HEK293 (cell line): ENCODE measurements around the gene AFF4.

ENCODE experiments used
- CTCF ChIA-PET: fragments of 350-600 bp; formaldehyde crosslinking; extraction: SDS; loops from one replicate; lab custom pipeline; 2021; ENCODE audit warnings: antibody characterized with exemption; lab: Yijun Ruan, JAX
- POLR2A ChIA-PET: fragments of 300-600 bp; formaldehyde crosslinking; extraction: SDS; loops from one replicate; lab custom pipeline; 2020; ENCODE audit warnings: antibody characterized with exemption, inconsistent platforms; lab: Yijun Ruan, JAX
- H3K27ac ChIP-seq: fragments of 200-500 bp; sonication (Bioruptor generic); 2 replicates; pipeline ENCODE4 v1.5.1; 2014; ENCODE audit warnings: low read depth, low read length, control low read depth, inconsistent platforms; ENCODE audit errors: extremely low read depth
- H3K36me3 ChIP-seq, 2 experiments: fragments of 200-500 bp in 1 of 2; sonication (Bioruptor generic) in 1 of 2; 1 replicate in 1 of 2; 2 replicates in 1 of 2; pipeline ENCODE4 v1.5.1; 2014 to 2017; ENCODE audit warnings: inconsistent platforms in 2 of 2, low read length in 2 of 2; ENCODE audit not compliant: control insufficient read depth in 2 of 2, insufficient read depth in 1 of 2
- H3K4me1 ChIP-seq: fragments of 200-500 bp; sonication (Bioruptor generic); 2 replicates; pipeline ENCODE4 v1.5.1; 2014; ENCODE audit warnings: mild to moderate bottlenecking, low read length, inconsistent platforms; ENCODE audit not compliant: control insufficient read depth, insufficient read depth
- H3K4me3 ChIP-seq: 2 replicates; pipeline ENCODE4 v1.5.1; 2011; ENCODE audit warnings: low read depth, mild to moderate bottlenecking, control low read depth, low read length, moderate library complexity
- H3K9me3 ChIP-seq: fragments of 200-500 bp; sonication (Bioruptor generic); 2 replicates; pipeline ENCODE4 v1.5.1; 2014; ENCODE audit warnings: low read depth, low read length, inconsistent platforms; ENCODE audit not compliant: control insufficient read depth, insufficient read depth
- OVOL3 ChIP-seq: fragments of 450-650 bp; formaldehyde crosslinking; IDR thresholded peaks from 2 replicates; pipeline ENCODE4 v1.5.1; 2016; ENCODE audit warnings: missing biosample characterization, missing genetic modification characterization
- RBAK ChIP-seq: fragments of 450-650 bp; formaldehyde crosslinking; IDR thresholded peaks from 2 replicates; pipeline ENCODE4 v1.5.1; 2016; ENCODE audit warnings: missing biosample characterization, missing genetic modification characterization
- SP7 ChIP-seq: fragments of 450-650 bp; formaldehyde crosslinking; IDR thresholded peaks from 2 replicates; pipeline ENCODE4 v1.5.1; 2016; ENCODE audit warnings: missing biosample characterization, missing genetic modification characterization
- TCF7L2 ChIP-seq: IDR thresholded peaks from 2 replicates; pipeline ENCODE4 v1.6.1; 2011; ENCODE audit warnings: low read depth, mild to moderate bottlenecking, inconsistent platforms, low read length, moderate library complexity, borderline replicate concordance
- YY2 ChIP-seq: fragments of 450-650 bp; formaldehyde crosslinking; IDR thresholded peaks from 2 replicates; pipeline ENCODE4 v1.5.1; 2016; ENCODE audit warnings: missing biosample characterization, missing genetic modification characterization
- ZBTB1 ChIP-seq: fragments of 450-650 bp; formaldehyde crosslinking; IDR thresholded peaks from 2 replicates; pipeline ENCODE4 v1.5.1; 2016; ENCODE audit warnings: missing biosample characterization, missing genetic modification characterization
- ZBTB48 ChIP-seq: fragments of 450-650 bp; formaldehyde crosslinking; IDR thresholded peaks from 2 replicates; pipeline ENCODE4 v1.5.1; 2016; ENCODE audit warnings: missing biosample characterization, missing genetic modification characterization
- ZFP3 ChIP-seq: fragments of 450-650 bp; formaldehyde crosslinking; IDR thresholded peaks from 2 replicates; pipeline ENCODE4 v1.5.1; 2016; ENCODE audit warnings: low read depth, missing biosample characterization, missing genetic modification characterization
- ZFP41 ChIP-seq: fragments of 450-650 bp; formaldehyde crosslinking; IDR thresholded peaks from 2 replicates; pipeline ENCODE4 v1.5.1; 2016; ENCODE audit warnings: missing biosample characterization, missing genetic modification characterization, borderline replicate concordance
- ZNF223 ChIP-seq: fragments of 450-650 bp; formaldehyde crosslinking; IDR thresholded peaks from 2 replicates; pipeline ENCODE4 v1.5.1; 2016; ENCODE audit warnings: missing biosample characterization, missing genetic modification characterization
- ZNF248 ChIP-seq: fragments of 450-650 bp; formaldehyde crosslinking; IDR thresholded peaks from 2 replicates; pipeline ENCODE4 v1.5.1; 2017; ENCODE audit warnings: missing biosample characterization, missing genetic modification characterization
- ZNF292 ChIP-seq: fragments of 450-650 bp; formaldehyde crosslinking; IDR thresholded peaks from 2 replicates; pipeline ENCODE4 v1.5.1; 2016; ENCODE audit warnings: low read depth, missing biosample characterization, missing genetic modification characterization, borderline replicate concordance
- ZNF37A ChIP-seq: fragments of 450-650 bp; IDR thresholded peaks from 2 replicates; pipeline ENCODE4 v1.5.1; 2018; ENCODE audit warnings: missing biosample characterization, missing genetic modification characterization
- ZNF658 ChIP-seq: fragments of 450-650 bp; formaldehyde crosslinking; IDR thresholded peaks from 2 replicates; pipeline ENCODE4; 2016; ENCODE audit warnings: missing biosample characterization, missing genetic modification characterization
- ZNF776 ChIP-seq: fragments of 450-650 bp; formaldehyde crosslinking; IDR thresholded peaks from 2 replicates; pipeline ENCODE4 v1.5.0; 2017; ENCODE audit warnings: missing biosample characterization, missing genetic modification characterization, borderline replicate concordance
- ZNF830 ChIP-seq: fragments of 450-650 bp; IDR thresholded peaks from 2 replicates; pipeline ENCODE4 v1.5.0; 2018; ENCODE audit warnings: missing biosample characterization, missing genetic modification characterization, low read depth, mild to moderate bottlenecking, moderate library complexity
- TF ChIP-seq, protein P1 (sequence below): sonication (generic); formaldehyde crosslinking; IDR thresholded peaks from 2 replicates; pipeline ENCODE4 v1.8.1; 2022; ENCODE audit warnings: mild to moderate bottlenecking, moderate library complexity, missing genetic modification reagents
- TF ChIP-seq, protein P2 (sequence below): fragments of 450-650 bp; formaldehyde crosslinking; IDR thresholded peaks from 2 replicates; pipeline ENCODE4 v1.5.1; 2016; ENCODE audit warnings: missing biosample characterization, missing genetic modification characterization, low read depth
- TF ChIP-seq, protein P3 (sequence below): fragments of 450-650 bp; IDR thresholded peaks from 2 replicates; pipeline ENCODE4 v1.5.1; 2018; ENCODE audit warnings: missing biosample characterization, mild to moderate bottlenecking, missing genetic modification characterization
- TF ChIP-seq, protein P4 (sequence below): fragments of 450-650 bp; formaldehyde crosslinking; IDR thresholded peaks from 2 replicates; pipeline ENCODE4 v1.5.1; 2016; ENCODE audit warnings: missing biosample characterization, missing genetic modification characterization, borderline replicate concordance
- TF ChIP-seq, protein P5 (sequence below): fragments of 450-650 bp; formaldehyde crosslinking; IDR thresholded peaks from 2 replicates; pipeline ENCODE4 v1.5.1; 2017; ENCODE audit warnings: missing biosample characterization, mild to moderate bottlenecking, missing genetic modification characterization, moderate library complexity
- TF ChIP-seq, protein P6 (sequence below): fragments of 450-650 bp; formaldehyde crosslinking; IDR thresholded peaks from 2 replicates; pipeline ENCODE4 v1.5.1; 2016; ENCODE audit warnings: missing biosample characterization, missing genetic modification characterization

The AFF4 gene, protein sequence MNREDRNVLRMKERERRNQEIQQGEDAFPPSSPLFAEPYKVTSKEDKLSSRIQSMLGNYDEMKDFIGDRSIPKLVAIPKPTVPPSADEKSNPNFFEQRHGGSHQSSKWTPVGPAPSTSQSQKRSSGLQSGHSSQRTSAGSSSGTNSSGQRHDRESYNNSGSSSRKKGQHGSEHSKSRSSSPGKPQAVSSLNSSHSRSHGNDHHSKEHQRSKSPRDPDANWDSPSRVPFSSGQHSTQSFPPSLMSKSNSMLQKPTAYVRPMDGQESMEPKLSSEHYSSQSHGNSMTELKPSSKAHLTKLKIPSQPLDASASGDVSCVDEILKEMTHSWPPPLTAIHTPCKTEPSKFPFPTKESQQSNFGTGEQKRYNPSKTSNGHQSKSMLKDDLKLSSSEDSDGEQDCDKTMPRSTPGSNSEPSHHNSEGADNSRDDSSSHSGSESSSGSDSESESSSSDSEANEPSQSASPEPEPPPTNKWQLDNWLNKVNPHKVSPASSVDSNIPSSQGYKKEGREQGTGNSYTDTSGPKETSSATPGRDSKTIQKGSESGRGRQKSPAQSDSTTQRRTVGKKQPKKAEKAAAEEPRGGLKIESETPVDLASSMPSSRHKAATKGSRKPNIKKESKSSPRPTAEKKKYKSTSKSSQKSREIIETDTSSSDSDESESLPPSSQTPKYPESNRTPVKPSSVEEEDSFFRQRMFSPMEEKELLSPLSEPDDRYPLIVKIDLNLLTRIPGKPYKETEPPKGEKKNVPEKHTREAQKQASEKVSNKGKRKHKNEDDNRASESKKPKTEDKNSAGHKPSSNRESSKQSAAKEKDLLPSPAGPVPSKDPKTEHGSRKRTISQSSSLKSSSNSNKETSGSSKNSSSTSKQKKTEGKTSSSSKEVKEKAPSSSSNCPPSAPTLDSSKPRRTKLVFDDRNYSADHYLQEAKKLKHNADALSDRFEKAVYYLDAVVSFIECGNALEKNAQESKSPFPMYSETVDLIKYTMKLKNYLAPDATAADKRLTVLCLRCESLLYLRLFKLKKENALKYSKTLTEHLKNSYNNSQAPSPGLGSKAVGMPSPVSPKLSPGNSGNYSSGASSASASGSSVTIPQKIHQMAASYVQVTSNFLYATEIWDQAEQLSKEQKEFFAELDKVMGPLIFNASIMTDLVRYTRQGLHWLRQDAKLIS

DNA sequence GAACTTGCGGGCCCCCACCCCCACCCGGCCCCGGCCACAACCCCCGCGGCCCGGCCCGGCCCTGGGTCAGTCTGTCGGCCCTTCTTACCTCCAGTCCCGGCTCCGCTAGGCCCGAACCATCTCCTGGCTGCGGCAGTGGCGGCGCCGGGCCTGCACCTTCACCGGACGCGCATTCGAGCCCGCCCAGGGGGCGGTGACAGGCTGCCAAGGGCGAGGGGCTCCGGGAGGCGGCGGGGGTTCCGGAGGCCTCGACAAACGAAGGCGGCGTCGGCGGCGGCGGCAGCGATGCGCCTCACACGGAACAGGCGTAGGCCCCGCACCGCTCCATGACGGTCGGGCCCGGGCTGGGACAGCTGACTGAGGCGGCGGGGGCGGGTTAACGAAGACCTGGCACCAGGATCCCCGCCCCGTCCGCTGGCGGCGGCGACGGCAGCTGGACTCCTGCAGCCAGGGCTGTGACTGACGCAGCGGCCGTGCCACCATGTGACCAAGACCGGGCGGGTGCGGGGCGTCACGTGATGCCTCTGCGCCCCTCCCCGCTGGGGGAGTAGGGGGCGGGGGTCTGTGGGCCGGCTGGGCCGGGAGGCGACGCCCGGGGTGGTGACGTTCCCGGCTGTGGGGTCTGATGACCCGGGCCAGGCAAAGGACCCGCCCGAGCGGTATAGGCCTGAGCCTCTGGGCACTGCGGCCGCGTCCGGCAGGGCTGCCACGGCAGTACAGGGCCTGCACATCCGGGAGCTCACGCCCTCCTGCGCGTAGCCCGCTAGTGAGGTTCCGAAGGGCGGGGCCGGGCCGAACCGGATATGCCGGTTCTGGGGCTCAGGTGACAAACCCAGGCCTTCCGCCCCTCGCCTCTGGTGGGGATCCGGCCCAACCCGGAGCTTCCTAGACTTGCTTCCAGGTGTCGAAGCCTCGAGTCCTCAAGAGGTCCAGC lies at the start of gene AFF4:
TSS of gene AFF4 (minus strand) at position 464 of the 934 bp plus-strand sequence. CDS start 26,445 bp downstream, outside the sequence.
- CTCF ChIA-PET, result interaction anchor here (0.9 to 1.0 kb wide), 2 partner anchors 12 to 61 kb away, joined by 3 to 4 read pairs; no protein-coding TSS in a partner anchor
- peak within 1 kb of the TSS; percentile 92 for H3K27ac ChIP-seq
- H3K4me1 ChIP-seq, result no peaks in the 10 kb centered on the region
- peaks cover 0 to 10% of the 10 kb centered on the region in 2 experiments; a peak in 1 of 3 replicates for H3K36me3 ChIP-seq
- H3K9me3 ChIP-seq, result no peaks in the 10 kb centered on the region
- POLR2A ChIA-PET, result interaction anchor here (0.6 to 3.9 kb wide), 14 partner anchors 9 to 226 kb away, joined by 3 to 23 read pairs (median 4); partner anchors contain the start of genes HSPA4 and KIF3A
- H3K4me3 ChIP-seq, result peak within 1 kb of the TSS; percentile 79
- TF ChIP-seq ZFP3 (tag by site-specific recombination) (no peak), ZNF37A (tag by site-specific recombination) (no peak), ZFP41 (tag by site-specific recombination) (no peak), ZNF248 (no peak), ZNF658 (tag by site-specific recombination) (no peak), ZNF292 (tag by site-specific recombination) (no peak), TCF7L2 (no peak), OVOL3 (no peak), ZNF223 (tag by site-specific recombination) (peak; percentile 78), ZNF776 (tag by site-specific recombination) (no peak), ZNF830 (no peak), SP7 (tag by site-specific recombination) (peak; percentile 84), ZBTB48 (tag by site-specific recombination) (no peak), ZBTB1 (tag by site-specific recombination) (peak; percentile 81; the same call in 1 of the 2 replicates), YY2 (no peak; the same call in 1 of the 2 replicates), RBAK (tag by site-specific recombination) (no peak)
- TF ChIP-seq, protein P1, sequence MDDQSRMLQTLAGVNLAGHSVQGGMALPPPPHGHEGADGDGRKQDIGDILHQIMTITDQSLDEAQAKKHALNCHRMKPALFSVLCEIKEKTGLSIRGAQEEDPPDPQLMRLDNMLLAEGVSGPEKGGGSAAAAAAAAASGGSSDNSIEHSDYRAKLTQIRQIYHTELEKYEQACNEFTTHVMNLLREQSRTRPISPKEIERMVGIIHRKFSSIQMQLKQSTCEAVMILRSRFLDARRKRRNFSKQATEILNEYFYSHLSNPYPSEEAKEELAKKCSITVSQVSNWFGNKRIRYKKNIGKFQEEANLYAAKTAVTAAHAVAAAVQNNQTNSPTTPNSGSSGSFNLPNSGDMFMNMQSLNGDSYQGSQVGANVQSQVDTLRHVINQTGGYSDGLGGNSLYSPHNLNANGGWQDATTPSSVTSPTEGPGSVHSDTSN (CRISPR knock-in tag), result peak; percentile 83
- TF ChIP-seq, protein P2, sequence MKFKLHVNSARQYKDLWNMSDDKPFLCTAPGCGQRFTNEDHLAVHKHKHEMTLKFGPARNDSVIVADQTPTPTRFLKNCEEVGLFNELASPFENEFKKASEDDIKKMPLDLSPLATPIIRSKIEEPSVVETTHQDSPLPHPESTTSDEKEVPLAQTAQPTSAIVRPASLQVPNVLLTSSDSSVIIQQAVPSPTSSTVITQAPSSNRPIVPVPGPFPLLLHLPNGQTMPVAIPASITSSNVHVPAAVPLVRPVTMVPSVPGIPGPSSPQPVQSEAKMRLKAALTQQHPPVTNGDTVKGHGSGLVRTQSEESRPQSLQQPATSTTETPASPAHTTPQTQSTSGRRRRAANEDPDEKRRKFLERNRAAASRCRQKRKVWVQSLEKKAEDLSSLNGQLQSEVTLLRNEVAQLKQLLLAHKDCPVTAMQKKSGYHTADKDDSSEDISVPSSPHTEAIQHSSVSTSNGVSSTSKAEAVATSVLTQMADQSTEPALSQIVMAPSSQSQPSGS (tag by site-specific recombination), result peak; percentile 25; the same call in 1 of the 2 replicates
- TF ChIP-seq, protein P3, sequence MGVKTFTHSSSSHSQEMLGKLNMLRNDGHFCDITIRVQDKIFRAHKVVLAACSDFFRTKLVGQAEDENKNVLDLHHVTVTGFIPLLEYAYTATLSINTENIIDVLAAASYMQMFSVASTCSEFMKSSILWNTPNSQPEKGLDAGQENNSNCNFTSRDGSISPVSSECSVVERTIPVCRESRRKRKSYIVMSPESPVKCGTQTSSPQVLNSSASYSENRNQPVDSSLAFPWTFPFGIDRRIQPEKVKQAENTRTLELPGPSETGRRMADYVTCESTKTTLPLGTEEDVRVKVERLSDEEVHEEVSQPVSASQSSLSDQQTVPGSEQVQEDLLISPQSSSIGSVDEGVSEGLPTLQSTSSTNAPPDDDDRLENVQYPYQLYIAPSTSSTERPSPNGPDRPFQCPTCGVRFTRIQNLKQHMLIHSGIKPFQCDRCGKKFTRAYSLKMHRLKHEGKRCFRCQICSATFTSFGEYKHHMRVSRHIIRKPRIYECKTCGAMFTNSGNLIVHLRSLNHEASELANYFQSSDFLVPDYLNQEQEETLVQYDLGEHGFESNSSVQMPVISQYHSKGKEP (tag by site-specific recombination), result peak; percentile 88
- TF ChIP-seq, protein P4, sequence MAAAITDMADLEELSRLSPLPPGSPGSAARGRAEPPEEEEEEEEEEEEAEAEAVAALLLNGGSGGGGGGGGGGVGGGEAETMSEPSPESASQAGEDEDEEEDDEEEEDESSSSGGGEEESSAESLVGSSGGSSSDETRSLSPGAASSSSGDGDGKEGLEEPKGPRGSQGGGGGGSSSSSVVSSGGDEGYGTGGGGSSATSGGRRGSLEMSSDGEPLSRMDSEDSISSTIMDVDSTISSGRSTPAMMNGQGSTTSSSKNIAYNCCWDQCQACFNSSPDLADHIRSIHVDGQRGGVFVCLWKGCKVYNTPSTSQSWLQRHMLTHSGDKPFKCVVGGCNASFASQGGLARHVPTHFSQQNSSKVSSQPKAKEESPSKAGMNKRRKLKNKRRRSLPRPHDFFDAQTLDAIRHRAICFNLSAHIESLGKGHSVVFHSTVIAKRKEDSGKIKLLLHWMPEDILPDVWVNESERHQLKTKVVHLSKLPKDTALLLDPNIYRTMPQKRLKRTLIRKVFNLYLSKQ, result no peak
- TF ChIP-seq, protein P5, sequence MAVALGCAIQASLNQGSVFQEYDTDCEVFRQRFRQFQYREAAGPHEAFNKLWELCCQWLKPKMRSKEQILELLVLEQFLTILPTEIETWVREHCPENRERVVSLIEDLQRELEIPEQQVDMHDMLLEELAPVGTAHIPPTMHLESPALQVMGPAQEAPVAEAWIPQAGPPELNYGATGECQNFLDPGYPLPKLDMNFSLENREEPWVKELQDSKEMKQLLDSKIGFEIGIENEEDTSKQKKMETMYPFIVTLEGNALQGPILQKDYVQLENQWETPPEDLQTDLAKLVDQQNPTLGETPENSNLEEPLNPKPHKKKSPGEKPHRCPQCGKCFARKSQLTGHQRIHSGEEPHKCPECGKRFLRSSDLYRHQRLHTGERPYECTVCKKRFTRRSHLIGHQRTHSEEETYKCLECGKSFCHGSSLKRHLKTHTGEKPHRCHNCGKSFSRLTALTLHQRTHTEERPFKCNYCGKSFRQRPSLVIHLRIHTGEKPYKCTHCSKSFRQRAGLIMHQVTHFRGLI (tag by site-specific recombination), result no peak; the same call in none of the 2 replicates
- TF ChIP-seq, protein P6, sequence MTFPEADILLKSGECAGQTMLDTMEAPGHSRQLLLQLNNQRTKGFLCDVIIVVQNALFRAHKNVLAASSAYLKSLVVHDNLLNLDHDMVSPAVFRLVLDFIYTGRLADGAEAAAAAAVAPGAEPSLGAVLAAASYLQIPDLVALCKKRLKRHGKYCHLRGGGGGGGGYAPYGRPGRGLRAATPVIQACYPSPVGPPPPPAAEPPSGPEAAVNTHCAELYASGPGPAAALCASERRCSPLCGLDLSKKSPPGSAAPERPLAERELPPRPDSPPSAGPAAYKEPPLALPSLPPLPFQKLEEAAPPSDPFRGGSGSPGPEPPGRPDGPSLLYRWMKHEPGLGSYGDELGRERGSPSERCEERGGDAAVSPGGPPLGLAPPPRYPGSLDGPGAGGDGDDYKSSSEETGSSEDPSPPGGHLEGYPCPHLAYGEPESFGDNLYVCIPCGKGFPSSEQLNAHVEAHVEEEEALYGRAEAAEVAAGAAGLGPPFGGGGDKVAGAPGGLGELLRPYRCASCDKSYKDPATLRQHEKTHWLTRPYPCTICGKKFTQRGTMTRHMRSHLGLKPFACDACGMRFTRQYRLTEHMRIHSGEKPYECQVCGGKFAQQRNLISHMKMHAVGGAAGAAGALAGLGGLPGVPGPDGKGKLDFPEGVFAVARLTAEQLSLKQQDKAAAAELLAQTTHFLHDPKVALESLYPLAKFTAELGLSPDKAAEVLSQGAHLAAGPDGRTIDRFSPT (tag by site-specific recombination), result peak; percentile 93
